ENCODE results near the gene MBP.

Gene MBP

DNA sequence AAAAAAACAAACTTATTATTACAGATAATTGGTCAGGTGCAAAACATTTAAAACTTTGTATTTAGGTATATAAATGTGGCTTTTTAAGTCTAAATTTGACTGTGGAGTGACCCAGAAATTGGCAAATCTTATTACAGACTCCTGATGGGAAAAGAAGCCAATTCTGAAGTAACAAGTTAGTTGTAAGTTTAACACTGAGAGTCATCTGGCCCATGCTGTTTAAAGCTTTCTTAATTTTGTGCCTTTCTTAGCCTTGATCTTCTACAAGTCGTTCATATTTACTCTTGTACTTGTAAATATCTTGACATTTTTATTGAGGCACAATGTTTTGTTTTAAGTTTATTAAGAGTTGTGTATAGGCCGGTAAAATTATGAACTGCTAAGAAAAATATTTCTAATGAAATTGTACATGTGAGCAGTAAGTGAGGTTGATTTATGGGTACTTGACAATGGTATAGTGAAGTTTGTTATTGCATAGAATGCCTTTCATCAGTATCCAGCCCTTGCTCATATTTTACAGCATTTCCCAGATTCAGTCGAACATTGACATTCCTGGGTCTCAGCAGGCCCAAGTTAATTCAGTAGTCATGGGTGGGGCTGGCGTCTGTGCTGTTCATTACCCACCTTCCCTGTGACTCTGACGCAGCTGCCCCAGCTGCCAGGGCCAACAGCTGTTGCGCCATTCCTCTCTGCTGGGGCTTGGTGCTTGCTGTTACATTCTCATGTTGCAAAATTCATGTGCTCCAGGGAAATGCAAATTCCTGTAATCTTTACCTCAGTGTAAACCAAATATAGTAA, 188.8 kb downstream of the MBP start:
- no peak for DNase-seq (ENCODE audit: low spot score)

DNA sequence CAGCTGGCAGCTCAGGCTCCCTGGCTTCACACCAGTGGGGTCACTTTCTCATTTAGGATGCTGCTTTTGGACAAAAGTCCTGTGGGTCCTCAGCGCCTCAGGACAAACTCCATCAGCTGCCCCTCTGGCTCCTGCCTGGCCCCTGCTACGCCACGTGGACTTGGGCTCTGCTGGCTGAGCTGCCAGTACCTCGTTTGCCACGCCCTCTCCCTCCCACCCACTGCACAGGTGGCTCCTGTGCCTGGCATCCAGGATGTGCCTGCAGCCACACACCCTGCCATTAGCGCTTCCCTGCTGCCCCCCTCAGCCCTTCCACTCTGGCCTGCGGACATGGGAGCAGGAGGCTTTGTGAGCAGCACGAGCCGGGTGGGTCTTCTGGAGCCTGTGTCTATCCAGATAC, 191.3 kb downstream of the MBP start:
- no peak for DNase-seq (ENCODE audit: low spot score)

DNA sequence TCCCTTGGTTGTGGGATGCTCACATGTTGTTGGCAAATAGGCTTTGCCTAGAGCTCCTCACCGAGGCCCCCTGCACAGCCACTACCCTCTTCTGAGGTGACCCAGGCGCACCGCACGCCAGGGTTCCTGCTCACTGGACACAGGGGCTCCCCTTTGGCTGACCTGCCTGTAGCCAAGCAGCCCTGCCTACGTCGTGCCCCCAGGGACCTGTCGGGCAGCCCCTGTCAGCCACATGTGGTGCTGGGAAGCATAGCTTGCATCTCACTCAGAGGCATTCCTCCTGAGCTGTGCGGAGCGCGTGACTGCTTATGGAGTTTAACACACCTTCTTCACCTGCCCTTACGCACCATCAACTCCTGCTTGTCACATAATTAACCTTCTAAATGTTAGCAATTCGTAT, 194.0 kb downstream of the MBP start:
- no peak for DNase-seq (ENCODE audit: low spot score)

DNA sequence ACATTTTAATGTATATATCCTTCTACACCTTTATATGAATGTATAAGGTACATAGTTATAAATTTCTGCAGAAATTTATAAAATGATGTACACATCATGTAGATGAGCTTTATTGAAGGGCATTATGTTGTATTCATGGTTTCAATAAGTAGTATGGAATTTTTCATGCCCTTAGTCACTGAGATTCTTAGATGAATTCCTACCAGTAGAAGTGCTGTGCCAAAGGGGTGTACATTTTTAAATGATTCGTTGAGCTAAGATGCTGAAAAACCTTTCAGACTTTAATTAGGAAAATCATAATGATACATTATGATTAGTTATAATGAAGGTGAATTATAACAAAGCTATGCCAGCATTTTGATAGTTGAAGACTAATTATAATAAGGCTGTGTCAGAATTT, 195.0 kb downstream of the MBP start:
- no peak for DNase-seq (ENCODE audit: low spot score)

DNA sequence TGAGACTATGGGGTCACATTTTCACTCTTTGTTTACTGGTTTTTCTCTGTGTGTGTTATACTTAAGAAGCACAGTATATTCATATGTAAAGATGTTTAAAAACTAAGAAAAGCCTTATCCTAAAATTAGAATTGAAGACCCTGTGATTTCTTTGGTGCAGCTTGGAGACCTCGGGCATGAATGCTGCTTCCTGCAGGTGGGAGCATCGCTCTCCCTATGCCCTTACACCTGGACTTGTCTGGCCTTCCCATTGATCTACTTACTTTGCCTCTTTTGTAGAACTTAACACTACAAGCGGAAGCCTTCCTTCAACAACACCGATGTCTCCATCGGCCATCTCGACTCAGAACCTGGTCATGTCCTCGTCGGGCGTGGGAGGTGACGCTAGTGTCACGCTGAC, 195.7 kb downstream of the MBP start:
- DNase-seq (ENCODE audit: low spot score): no peak

DNA sequence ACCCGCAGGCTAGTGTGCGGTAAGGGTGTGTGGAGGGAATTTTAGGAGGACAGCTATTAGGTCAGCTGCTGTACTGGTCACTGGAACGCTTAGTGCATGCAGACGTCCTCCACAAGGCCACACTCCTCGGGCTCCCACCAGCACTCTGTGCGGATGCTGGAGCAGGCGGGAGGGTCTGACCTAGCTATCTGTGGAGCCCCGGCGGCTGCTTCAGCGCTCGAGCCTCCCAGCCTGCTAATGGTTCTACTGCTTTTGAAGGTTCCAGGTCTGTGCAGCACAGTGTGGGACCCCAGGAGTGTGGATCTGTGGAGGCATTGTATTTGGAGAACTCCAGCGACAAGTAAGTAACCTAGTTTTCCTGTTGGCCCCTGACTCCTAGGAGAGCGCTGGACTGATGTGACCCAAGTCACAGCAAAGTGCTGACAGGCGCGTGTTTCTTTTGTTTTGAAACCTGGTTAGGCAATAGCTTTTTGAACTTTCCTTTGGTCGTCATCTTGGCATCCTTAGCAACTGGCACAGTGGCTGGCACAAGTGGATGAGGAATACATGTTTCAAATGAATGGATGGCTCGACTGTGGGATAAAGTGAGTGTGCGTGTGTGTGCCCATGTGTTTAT, 196.8 kb downstream of the MBP start:
- no peak for DNase-seq (ENCODE audit: low spot score)

DNA sequence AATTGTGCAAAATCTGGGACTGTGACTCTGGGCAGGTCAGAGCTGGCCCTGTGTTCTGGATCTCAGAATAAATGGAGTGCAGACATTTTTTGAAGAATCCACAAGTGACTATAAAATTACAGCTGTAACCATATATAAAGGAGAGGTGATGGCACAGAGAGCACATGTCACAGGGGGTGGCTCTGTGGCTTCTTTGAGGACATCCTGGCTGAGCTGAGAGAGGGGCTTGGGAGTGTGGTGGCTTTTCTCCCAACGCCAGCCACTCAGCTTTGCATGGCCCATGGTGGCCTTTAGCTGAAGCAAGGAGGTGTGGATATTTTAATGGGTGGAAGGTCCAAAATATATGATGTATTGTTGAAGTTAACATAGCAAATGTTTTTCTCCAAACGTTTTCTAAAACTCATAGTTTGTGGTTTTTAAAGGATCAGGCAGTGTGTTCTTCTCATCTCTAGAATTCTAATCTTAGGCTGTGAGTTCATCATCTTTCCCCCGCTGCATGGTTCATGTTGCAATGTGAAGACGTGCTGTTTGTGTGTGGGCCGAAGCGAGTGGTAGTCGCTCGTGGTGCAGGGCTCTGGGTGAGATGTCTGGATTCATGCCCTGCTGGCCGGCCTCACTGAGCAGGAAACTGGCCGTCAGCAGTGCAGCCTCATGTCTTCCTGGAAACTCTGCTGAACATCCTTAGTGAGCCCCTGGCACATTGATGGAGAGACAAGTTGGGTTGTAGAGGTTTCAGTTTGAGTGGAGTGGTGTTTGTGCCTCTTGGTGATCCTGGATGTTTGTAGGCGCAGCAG, 200.4 kb downstream of the MBP start:
- DNase-seq (ENCODE audit: low spot score): no peak

DNA sequence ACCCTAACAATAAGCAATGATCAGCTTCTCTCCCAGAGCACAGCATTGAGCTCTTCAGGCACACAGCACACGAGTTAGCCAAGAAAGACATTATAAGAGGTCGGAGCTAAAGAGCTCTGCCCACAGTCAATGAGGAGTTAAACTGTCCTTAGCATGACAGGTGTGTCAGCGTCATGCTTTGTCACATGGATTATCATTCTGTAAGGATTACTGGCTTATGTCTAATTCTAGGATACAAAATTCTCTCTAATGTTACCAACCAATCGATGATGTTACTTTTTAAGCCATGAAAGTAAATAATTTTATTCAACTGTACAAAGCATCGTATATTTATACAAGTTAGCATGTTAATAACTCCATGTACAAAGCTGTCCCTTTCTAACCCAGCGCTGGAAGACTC, 201.4 kb downstream of the MBP start:
- no peak for DNase-seq (ENCODE audit: low spot score)
